Ishikawa (cell line): ENCODE results near the gene TBC1D1.

ENCODE experiments used
- CEBPB ChIP-seq: IDR thresholded peaks from 2 replicates; pipeline ENCODE4 v1.6.1; 2012
- CREB1 ChIP-seq: IDR thresholded peaks from 2 replicates; pipeline ENCODE4 v1.6.1; 2012; ENCODE audit warnings: low read depth
- EGR1 ChIP-seq: IDR thresholded peaks from 2 replicates; pipeline ENCODE4 v1.6.1; 2012
- EP300 ChIP-seq: IDR thresholded peaks from 2 replicates; pipeline ENCODE4 v1.6.1; 2012; ENCODE audit warnings: borderline replicate concordance
- FOXM1 ChIP-seq: IDR thresholded peaks from 2 replicates; pipeline ENCODE4 v1.6.1; 2012; ENCODE audit warnings: low read depth, borderline replicate concordance
- NFIC ChIP-seq: IDR thresholded peaks from 2 replicates; pipeline ENCODE4 v1.6.1; 2012
- RAD21 ChIP-seq: IDR thresholded peaks from 2 replicates; pipeline ENCODE4 v1.6.1; 2012; ENCODE audit warnings: low read depth
- TAF1 ChIP-seq: IDR thresholded peaks from 2 replicates; pipeline ENCODE4 v1.6.1; 2012; ENCODE audit warnings: low read depth, mild to moderate bottlenecking
- TCF12 ChIP-seq: IDR thresholded peaks from 2 replicates; pipeline ENCODE4 v1.6.1; 2012; ENCODE audit warnings: low read depth
- TEAD4 ChIP-seq: IDR thresholded peaks from 2 replicates; pipeline ENCODE4 v1.6.1; 2012
- USF1 ChIP-seq: IDR thresholded peaks from 2 replicates; pipeline ENCODE4 v1.6.1; 2012
- YY1 ChIP-seq: IDR thresholded peaks from 2 replicates; pipeline ENCODE4 v1.6.1; 2012; ENCODE audit warnings: low read depth
- ZBTB7A ChIP-seq: IDR thresholded peaks from 2 replicates; pipeline ENCODE4 v1.6.1; 2012; ENCODE audit warnings: low read depth
- TF ChIP-seq, protein P1 (sequence below): IDR thresholded peaks from 2 replicates; pipeline ENCODE4 v1.6.1; 2012; ENCODE audit warnings: low read depth, mild to moderate bottlenecking
- TF ChIP-seq, protein P2 (sequence below): IDR thresholded peaks from 2 replicates; pipeline ENCODE4 v1.6.1; 2012

TBC1D1 gene

GRCh38 chr4:38138363-38138762 lies 247.5 kb downstream of the TBC1D1 start:
- TF ChIP-seq CEBPB (no peak), USF1 (no peak), TAF1 (no peak), EP300 (no peak), YY1 (no peak), NFIC (no peak), TCF12 (no peak), ZBTB7A (no peak), TEAD4 (no peak), EGR1 (no peak), RAD21 (no peak), FOXM1 (no peak), CREB1 (no peak)
- TF ChIP-seq, protein P1, sequence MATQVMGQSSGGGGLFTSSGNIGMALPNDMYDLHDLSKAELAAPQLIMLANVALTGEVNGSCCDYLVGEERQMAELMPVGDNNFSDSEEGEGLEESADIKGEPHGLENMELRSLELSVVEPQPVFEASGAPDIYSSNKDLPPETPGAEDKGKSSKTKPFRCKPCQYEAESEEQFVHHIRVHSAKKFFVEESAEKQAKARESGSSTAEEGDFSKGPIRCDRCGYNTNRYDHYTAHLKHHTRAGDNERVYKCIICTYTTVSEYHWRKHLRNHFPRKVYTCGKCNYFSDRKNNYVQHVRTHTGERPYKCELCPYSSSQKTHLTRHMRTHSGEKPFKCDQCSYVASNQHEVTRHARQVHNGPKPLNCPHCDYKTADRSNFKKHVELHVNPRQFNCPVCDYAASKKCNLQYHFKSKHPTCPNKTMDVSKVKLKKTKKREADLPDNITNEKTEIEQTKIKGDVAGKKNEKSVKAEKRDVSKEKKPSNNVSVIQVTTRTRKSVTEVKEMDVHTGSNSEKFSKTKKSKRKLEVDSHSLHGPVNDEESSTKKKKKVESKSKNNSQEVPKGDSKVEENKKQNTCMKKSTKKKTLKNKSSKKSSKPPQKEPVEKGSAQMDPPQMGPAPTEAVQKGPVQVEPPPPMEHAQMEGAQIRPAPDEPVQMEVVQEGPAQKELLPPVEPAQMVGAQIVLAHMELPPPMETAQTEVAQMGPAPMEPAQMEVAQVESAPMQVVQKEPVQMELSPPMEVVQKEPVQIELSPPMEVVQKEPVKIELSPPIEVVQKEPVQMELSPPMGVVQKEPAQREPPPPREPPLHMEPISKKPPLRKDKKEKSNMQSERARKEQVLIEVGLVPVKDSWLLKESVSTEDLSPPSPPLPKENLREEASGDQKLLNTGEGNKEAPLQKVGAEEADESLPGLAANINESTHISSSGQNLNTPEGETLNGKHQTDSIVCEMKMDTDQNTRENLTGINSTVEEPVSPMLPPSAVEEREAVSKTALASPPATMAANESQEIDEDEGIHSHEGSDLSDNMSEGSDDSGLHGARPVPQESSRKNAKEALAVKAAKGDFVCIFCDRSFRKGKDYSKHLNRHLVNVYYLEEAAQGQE = no peak
- TF ChIP-seq, protein P2, sequence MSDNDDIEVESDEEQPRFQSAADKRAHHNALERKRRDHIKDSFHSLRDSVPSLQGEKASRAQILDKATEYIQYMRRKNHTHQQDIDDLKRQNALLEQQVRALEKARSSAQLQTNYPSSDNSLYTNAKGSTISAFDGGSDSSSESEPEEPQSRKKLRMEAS = no peak

GRCh38 chr4:38139187-38139586 lies 248.3 kb downstream of the TBC1D1 start:
- no peak for TF ChIP-seq EP300
- TF ChIP-seq NFIC = no peak
- TF ChIP-seq ZBTB7A = no peak
- no peak for TF ChIP-seq YY1
- TF ChIP-seq TEAD4 = no peak
- TF ChIP-seq, protein P1 = no peak
- no peak for TF ChIP-seq CEBPB
- no peak for TF ChIP-seq TAF1
- TF ChIP-seq TCF12 = no peak
- no peak for TF ChIP-seq EGR1
- TF ChIP-seq USF1 = no peak
- TF ChIP-seq, protein P2 = no peak
- no peak for TF ChIP-seq FOXM1
- TF ChIP-seq RAD21 = no peak
- TF ChIP-seq CREB1 = no peak

DNA sequence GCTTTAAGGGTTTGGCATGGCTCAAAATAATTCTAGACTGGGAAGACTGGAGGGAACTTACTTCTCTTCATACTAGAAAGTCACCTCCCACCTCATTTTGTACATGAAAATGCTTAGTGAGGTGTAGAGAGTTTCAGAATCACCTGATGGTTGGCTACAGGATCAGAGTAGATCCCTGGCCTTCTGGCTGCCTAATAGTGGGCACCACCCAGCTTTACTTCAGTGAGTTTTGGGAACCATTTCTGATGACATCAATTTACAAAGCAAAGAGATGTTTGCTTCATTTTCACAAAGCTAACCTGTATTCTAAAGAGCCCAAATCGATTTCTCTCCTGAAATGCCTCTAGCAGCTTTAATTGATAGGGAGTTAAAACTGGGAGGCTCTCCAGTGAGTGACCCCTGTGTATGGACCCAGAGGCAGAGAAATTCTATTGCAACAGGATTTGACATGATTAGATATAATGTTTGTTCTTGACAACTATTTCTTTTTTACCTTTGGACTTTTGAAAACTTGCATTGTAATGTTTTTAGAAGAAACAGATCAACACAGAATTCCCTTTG lies 249.8 kb downstream of the TBC1D1 start:
- no peak for TF ChIP-seq RAD21
- TF ChIP-seq, protein P2 = no peak
- TF ChIP-seq EGR1 = no peak
- no peak for TF ChIP-seq NFIC
- no peak for TF ChIP-seq FOXM1
- no peak for TF ChIP-seq CEBPB
- no peak for TF ChIP-seq TCF12
- TF ChIP-seq, protein P1 = no peak
- no peak for TF ChIP-seq CREB1
- TF ChIP-seq EP300 = no peak
- TF ChIP-seq ZBTB7A = no peak
- TF ChIP-seq TEAD4 = no peak
- TF ChIP-seq TAF1 = no peak
- TF ChIP-seq USF1 = no peak
- TF ChIP-seq YY1 = no peak
